HG03280 (cell line): ENCODE measurements around the gene PRXL2B.
"Not testable (repeated sequence)": the region's sequence is repeated elsewhere in the genome, so short reads cannot be mapped to it uniquely, and the experiment has no call there.

Experiments used
- ATAC-seq: cut with Tn5 transposase; IDR thresholded peaks from one replicate; pipeline ENCODE4 v1.9.1; 2021; ENCODE audit warnings: mild to moderate bottlenecking, moderate library complexity; ENCODE audit not compliant: unreplicated experiment

Gene PRXL2B

DNA sequence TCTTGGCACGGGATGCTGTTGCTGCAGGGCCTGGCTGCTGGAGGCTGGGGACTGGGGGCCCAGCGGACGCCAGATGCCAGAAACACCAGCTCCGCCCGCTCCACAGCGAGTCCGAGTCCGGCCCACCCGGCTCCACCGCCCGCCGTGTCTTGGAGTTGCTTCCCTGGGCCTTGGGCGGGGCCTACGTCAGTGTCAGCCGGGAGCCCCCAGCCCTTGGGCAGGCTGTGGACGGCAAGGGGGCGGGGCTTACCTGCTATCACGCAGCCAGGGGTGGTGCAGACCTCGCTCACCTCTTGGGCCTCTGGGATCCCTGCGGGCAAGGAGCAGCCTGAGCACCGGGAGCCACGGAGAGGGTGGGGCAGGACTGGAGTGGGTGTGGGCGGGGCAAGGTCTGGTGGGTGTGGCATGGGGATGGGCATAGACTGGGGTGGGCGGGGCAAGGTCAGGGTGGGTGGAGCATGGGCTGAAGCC is 24.5 kb downstream of the PRXL2B start:
- no peak for ATAC-seq

DNA sequence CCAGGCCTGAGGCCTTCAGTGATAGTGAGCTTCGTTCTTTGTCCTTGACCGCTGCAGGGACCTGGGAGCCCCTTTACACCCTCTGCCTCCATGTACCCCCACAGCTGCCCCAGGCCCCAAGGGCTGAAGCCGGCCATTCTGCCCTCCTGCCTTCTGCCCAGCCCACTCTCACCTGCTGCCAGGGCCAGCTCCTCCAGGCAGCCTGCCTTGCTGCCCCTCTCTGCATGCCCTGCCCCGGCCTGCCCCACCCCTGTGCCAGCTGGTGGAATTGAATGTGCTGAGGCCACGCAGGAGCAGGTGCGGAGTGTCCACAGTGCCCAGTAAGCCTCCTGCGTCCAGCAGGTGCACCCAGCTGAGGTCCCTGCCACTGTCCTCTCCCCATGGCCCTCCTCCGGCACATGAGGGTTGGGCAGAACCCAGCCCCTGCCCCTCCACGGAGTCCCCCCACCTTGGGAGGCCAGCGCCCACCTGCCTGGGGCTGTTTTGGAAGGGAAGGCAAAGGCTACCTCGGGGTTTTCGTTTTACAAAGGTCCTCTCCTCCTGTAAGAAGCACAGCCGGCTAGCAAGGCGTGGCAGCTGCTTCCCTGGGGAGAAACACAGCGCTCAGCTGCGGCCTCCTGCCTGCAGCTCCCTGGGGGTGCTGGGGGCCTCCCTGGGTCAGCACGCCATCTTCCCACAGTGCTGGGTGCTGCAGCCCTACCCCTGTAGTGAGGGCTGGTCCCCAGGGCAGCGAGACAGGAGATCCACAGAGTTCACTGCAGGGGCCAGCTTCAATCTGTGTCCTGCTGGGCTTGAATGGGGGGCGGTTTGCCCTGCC is 25.3 kb downstream of the PRXL2B start:
- ATAC-seq: no peak

DNA sequence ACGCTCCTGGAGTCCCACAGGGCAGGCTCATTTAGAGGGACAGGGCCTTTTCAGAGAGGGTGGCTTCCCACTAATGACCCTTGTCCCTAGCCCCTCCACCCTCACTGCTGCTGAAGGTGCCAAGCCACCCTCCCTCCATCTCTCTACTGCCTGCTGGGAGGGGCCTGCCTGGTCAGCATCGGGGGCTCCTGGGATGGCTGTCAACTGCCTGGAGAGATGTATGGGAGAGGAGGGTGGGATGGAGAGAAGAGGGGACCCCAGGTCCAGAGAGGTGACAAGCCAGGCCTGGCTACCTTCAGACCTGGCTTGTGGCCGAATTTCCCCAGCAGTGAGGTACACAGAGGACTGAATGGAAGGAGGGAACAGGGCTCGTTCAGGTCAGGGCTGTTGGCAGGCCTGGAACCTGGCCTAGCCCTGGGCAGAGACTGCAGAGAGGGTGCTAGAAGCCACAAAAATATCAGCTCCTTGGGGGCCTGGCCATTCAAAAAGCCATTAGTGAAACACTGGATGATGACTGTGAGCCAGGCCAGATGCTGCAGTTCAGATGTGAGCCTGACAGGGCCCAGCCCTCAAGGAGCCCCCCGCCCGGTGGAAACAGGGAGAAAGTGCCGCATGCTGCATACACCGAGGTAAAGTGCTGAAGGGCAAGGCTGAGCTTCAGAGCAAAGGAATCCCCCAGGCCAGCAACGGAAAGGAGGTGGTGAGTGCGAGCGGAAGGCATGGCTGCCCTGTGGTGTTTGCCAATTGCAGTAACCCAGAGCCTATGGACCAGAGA is 26.2 kb downstream of the PRXL2B start:
- no peak for ATAC-seq

DNA sequence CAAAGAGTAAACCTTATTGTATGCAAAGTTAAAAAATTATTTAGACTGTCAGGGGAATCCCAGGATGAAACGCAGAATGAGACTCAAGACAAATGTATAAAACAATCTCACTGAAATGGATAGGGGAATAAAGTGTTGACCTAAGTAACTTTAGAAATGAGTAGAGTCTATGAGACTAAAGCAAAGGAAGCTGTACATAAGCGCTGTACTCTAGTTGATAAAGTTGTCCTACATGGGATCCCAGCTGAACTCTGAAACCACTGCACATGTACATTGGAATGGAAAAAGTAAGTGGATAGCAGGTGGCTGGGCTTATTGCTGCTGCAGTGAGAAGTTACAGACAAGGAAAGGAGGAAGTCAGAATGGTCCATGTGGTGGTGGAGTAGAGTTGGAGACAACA is 27.6 kb downstream of the PRXL2B start:
- ATAC-seq: no peak

DNA sequence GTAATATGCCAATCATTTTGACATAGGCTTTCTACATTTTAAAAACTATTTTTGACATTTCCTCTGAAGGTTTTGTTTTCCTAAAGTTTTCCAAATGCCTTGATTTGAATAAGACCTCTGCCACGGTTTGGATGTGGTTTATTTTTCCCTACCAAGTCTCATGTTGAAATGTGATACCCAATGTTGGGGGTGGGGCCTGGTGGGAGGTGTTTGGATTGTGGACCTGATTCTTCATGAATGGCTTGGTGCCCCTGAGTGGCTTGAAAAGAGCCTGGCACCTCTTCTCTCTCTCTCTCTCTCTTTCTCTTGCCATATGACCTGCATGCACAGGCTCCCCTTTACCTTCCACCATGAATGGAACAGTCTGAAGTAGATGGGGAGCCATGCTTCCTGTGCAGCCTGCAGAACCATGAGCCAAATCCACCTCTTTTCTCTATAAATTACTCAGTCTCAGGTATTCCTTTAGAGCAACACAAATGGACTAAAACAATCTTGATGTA is 31.4 kb downstream of the PRXL2B start:
- no peak for ATAC-seq

DNA sequence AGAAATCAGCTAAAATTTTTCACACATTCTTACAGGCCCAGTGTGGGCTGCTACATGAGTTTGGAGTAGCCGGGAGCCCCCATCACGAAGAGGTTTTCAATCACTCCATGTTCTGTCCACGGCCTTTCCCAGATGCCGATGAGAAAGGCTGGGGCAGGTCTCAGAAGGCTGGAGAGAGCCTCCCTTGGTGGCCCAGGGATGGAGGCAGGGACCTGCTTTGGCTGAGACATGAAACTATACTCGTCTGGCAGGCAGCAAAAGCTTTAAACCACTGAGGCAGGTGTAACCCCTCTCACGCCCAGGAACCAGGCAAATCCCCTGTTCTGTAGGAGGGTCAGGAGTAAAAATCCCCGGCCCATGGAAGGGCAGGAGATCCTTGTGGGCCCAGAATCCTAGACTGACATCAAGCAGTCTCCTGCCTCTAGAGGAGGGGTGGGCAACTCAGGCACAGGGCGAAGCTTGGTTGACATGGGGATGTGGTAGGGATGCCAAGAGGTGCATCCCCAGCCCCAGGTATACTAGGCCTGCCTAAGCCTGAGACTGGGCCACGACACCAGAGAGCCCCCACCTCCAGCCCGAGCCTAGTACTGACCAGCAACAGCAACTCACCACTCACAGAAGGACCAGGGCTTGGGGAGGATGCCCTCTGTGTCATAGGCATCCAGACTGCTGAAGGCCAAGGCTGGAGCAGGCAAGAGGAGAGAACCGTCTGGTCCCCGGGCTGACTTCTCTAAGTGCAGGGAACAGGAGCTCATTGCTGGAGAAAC is 37.2 kb downstream of the PRXL2B start:
- no peak for ATAC-seq

DNA sequence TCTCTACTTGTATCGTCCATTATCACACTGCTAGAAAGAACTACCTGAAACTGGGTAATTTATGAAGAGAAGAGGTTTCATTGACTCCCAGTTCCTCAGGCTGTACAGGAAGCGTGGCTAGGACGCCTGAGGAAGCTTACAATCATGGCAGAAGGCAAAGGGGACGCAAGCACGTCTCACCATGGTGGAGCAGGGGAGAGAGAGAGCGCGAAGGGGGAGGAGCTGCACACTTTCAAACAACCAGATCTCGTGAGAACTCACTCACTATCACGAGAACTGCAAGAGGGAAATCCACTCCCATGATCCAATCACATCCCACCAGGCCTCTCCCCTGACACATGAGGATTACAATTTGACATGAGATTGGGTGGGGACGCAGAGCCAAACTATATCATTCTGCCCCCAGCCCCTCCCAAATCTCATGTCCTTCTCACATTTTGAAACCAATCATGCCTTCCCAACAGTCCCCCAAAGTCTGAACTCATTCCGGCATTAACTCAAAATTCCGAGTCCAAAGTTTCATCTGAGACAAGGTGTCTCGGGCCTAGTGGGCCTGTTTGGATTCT is 38.2 kb downstream of the PRXL2B start:
- ATAC-seq: no peak

DNA sequence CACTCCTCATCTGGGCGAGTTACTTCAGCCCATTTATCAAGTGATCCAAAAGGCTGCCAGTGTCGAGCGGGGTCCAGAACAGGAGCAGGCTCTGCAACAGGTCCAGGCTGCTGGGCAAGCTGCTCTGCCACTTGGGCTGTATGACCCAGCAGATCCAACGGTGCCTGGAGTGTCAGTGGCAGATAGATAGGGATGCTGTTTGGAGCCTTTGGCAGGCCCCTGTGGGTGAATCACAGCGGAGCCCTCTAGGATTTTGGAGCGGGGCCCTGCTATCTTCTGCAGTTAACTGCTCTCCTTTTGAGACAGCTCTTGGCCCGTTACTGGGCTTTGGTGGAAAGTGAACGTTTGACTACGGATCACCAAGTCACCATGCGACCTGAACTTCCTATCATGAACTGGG is 38.7 kb downstream of the PRXL2B start:
- no peak for ATAC-seq

DNA sequence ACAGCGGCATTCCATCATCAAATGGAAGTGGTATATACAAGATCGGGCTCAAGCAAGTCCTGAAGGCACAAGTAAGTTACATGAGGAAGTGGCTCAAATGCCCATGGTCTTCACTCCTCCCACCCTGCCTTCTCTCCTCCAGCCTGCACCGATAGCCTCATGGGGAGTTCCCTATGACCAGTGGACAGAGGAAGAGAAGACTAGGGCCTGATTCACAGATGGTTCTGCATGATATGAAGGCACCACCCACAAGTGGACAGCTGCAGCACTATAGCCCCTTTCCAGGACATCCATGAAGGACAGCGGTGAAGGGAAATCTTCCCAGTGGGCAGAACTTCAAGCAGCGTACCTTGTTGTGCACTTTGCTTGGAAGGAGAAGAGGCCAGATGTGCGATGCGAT is 39.2 kb downstream of the PRXL2B start:
- ATAC-seq: not testable (repeated sequence)

DNA sequence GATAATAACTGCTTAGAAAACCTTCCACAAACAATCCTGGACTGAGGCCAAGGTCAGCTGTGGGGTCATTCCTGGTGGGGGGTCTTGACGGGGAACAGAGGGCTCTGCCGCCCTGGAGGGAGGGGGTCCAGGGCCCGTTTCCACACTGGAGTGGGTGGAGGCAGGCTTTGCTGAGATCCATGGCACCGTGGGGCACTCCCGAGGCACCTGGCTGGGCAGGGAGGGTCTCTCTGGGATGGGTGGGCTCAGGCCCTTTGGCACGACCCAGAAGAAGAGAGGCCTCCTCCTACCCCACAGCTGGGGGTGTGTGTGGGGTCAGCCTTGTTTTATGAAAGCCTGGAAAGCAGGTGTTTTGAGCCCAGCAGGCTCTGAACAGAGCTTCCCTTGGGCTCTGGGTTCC is 41.2 kb downstream of the PRXL2B start:
- no peak for ATAC-seq

DNA sequence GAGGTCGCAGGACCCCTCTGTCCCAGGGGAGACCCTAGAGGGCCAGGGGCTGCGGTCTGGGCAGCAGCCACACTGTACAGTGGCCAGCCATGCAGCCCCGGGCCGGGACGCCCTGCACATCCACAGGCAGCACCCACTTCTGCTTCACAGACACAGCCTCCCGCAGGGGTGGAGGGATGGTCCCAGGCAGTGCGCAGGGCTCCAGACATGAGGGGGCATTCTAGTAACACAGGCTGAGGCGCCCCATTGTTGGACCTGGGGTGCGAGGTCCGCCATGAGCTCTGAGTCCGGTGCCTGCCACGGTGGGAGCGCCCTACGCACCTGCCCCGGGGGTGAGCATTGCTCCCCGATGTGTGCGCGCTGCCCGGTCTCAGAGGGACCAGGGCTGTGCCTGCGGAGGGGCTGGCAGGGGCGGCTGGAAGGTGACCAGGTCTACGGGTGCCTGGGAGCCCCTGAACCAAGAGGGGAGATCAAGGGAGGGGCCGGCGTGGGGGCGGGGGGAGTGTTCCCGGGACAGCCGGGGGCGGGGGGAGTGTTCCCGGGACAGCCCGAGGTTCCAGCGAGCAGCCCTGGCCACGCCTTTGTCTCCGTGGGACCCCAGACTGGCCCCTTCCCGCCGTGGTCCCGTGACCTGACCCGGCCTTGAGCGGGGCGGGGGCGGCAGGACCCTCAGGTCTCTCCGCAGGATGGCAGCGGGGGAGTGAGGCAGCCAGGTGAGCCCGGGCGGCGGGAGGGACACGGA is 41.8 kb downstream of the PRXL2B start:
- no peak for ATAC-seq

DNA sequence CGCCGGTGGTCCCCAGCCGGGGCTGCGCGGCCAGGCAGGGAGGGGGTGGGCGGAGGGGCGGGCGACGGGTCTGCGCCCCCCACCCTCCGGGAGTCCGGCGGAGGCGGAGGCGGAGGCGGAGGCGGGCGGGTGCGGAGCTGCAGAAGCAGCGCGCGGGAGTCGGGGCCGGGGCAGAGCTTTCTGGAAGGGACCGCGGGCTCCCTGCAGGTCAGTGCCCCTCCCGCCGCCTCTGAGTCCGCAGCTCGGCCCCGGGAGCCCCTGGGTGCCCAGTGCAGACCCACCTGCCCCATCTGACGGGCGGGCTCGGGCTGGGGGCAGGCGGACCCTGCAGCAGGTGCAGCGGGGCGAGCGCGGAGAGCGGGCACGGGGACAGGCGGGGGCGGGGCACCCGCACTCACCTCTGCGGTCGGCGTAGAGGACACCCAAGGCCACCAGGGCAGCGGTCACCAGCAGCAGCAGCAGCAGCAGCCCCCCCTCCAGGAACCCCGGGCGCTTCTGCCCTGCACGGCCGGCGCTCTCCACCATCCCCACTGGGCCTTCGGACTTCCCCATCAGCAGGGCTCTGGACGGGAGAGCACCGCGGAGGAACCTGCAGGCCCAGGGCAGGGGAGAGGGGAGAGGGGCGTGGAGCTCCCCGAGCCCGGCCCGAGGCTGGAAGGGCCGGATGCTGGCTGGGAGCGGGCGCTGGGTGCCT is 42.5 kb downstream of the PRXL2B start:
- no peak for ATAC-seq

DNA sequence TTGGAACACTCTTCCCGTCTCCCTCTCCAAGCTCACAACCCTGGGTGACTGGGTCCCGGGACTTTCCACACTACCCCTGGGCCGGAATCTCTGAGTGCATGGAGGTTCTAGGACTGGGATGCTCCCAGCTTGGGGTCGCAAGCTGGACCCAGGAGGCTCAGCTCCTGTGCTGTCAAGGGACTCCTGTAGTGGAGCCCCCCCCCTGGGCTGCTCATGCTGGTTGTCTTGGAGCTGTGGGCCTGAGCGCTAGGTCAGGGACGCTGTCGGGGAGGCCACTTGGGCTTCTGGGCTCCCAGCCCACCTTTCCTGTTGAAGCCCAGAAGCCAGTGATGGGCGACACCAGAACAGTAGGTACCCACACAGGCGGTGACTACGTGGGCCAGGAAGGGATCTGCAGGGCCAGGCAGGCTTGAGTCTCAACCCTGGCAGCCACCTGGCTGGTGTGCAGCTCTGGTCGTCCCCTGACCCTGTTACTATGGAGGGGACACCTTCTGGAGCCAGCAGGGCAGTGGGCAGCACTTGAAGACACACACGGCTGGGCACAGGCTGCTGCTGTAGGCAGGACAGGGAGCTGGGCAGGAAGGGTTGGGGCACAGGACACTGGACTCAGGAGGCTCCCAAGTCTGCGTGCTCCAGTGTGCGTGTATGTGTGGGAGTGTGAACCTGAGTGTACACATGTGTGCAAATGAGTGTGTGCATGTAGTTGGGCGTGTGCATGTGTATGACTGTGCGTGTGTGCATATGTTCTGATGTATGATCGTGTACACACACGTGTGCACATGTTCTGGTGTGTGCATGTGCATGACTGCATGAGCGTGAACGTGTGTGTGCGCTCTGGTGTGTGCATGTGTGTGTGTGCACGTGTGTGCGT is 43.3 kb downstream of the PRXL2B start:
- no peak for ATAC-seq

DNA sequence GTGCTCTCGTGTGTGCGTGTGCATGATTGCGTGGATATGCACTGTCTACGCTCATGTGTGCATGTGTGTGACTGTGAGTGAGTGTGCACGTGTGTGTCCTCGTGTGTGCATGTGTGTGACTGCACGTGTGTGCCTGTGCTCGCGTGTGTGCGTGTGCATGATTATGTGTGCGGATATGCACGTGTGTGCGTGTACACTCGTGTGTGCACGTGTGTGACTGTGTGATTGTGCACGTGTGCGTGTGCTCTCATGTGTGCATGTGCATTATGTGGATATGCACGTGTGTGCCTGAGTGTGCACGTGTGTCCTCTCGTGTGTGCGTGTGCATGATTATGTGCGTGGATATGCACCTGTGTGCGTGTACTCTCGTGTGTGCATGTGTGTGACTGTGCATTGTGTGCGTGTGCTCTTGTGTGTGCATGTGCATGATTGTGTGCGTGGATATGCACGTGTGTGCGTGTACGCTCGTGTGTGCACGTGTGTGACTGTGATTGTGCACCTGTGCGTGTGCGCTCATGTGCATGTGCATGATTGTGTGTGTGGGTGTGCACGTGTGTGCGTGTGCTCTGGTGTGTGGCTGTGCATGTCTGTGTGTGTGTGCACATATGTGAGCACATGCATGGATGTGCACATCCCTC is 44.0 kb downstream of the PRXL2B start:
- no peak for ATAC-seq

DNA sequence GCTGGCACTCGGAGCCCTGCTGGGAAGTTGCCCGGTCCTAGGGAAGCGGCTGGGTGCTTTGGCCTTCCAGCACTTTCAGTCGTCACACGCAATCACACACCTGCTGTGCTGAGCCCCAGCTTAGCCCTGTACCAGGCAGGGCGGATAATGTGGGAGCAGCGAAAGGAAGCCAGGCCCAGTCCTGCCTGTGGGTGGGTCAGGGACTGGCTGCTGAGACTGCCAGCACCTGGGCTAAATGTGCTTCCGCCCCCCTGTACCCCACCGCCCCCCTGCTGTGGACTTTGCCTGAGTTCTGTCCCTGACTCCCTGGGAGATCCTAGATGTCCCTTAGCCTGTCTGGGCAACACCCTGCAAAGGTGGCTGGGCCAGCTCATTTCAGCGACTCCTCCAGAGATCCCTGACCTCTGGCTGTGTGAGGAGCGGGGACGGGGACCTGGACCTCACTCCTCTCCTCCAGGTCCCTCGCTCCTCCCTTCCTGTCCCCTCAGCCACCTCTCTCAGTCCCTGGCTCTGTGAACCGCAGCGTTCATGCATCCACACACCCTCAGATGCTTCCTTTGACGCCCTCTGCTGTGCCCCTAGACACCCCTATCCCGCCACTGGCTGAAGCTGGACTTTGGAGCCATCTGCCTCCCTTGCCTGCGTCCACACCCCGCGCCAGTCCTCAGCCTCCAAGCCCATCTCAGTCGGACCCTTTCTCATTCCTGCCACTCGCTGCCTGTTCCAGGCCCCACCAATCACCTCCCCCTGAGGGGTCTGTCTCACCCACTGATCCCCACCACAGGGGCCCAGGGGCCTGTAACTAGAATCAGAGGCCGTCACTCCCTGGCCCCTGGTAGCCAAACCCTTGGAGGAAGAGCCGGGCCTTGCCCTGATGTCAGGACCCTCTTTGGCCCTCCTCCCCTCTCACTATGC is 44.8 kb downstream of the PRXL2B start:
- ATAC-seq: no peak

DNA sequence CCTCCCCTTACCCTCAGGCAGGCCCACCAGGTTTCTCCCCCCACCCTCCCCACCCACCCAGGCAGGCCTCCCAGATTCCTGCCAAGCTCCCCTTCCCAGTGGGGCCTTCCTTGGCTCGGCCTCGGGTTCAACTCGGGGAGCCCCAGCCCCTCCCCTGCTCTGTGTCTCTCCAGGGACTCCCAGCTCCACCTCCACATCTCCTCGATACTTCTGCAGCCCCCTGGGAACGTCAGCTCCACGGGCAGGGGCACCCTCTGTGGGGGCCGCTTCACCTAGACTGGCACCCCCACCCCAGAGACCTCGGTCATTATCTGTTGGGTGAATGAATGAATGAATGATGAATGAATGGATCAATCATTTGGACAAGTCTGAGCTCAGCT is 45.5 kb downstream of the PRXL2B start:
- no peak for ATAC-seq
